H1 (cell line): ENCODE results near the gene SPOP. TPM values are rescaled to one million over a fixed set of nuclear protein-coding genes. Genes with fewer than 3 reads are reported as not detected.

ENCODE experiments used
- CTCF ChIA-PET: fragments of 300-600 bp; sonication (Branson Sonifier 250); formaldehyde crosslinking; loops from one replicate; lab custom pipeline; 2021; ENCODE audit not compliant: partially characterized antibody; lab: Charles Lee
- POLR2A ChIA-PET: fragments of 300-600 bp; sonication (Branson Sonifier 250); formaldehyde crosslinking; loops from one replicate; lab custom pipeline; 2021; ENCODE audit warnings: inconsistent platforms; ENCODE audit not compliant: partially characterized antibody; lab: Charles Lee
- DNase-seq, 2 experiments: peaks; one replicate each; pipeline versions ENCODE4 v3.0.0 to v3.0.0-alpha.2; 2010 to 2022; ENCODE audit warnings: low spot score in 2 of 2, low read depth in 1 of 2, mixed read lengths in 1 of 2
- FAIRE-seq: peaks from 2 replicates; lab custom pipeline; 2011; peaks lifted over from hg19 to GRCh38; lab: Jason Lieb, UNC
- H2AFZ ChIP-seq: 2 replicates; pipeline ENCODE4 v1.8.1; 2012; ENCODE audit warnings: low read length, inconsistent platforms
- H2AK5ac ChIP-seq: 2 replicates; pipeline ENCODE4 v1.6.1; 2013; ENCODE audit warnings: low read depth, low read length
- H2BK120ac ChIP-seq: replicated peaks from 2 replicates; pipeline ENCODE3; 2013; ENCODE audit warnings: low read depth, low read length, inconsistent platforms
- H2BK12ac ChIP-seq: 2 replicates; pipeline ENCODE4 v1.6.1; 2013; ENCODE audit warnings: low read depth, low read length
- H2BK15ac ChIP-seq: 2 replicates; pipeline ENCODE4 v1.6.1; 2013; ENCODE audit warnings: low read length
- H2BK20ac ChIP-seq: 2 replicates; pipeline ENCODE4 v1.6.1; 2013; ENCODE audit warnings: low read length
- H2BK5ac ChIP-seq: 2 replicates; pipeline ENCODE4 v1.6.1; 2013; ENCODE audit warnings: low read depth, low read length
- H3K14ac ChIP-seq: 2 replicates; pipeline ENCODE4 v1.6.1; 2013; ENCODE audit warnings: inconsistent platforms; ENCODE audit not compliant: insufficient read length
- H3K18ac ChIP-seq: 2 replicates; pipeline ENCODE4 v1.6.1; 2013; ENCODE audit warnings: low read length; ENCODE audit errors: extremely low read depth
- H3K23ac ChIP-seq: 2 replicates; pipeline ENCODE4 v1.6.1; 2013; ENCODE audit warnings: inconsistent platforms; ENCODE audit not compliant: insufficient read length
- H3K23me2 ChIP-seq: 2 replicates; pipeline ENCODE4 v1.6.1; 2013; ENCODE audit warnings: low read depth, low read length
- H3K27ac ChIP-seq: 2 replicates; pipeline ENCODE4 v1.6.1; 2011; ENCODE audit warnings: low read depth, low read length, inconsistent platforms
- H3K27me3 ChIP-seq, 4 experiments: replicated peaks in 1 of 4; 1 replicate in 1 of 4; 2 replicates in 3 of 4; pipeline versions ENCODE4 v1.6.1 to v1.8.1; 2011 to 2013; ENCODE audit warnings: low read length in 3 of 4, mild to moderate bottlenecking in 3 of 4, inconsistent platforms in 2 of 4, mixed read lengths in 2 of 4, moderate library complexity in 1 of 4; ENCODE audit not compliant: control insufficient read depth in 3 of 4, insufficient read depth in 3 of 4; ENCODE audit errors: extremely low read depth in 1 of 4
- H3K36me3 ChIP-seq, 4 experiments: 2 replicates each; pipeline versions ENCODE4 v1.6.1 to v1.8.1; 2011 to 2013; ENCODE audit warnings: mild to moderate bottlenecking in 4 of 4, low read length in 3 of 4, moderate library complexity in 2 of 4, control low read depth in 1 of 4, inconsistent platforms in 1 of 4; ENCODE audit not compliant: insufficient read depth in 4 of 4, control insufficient read depth in 2 of 4
- H3K4ac ChIP-seq: replicated peaks from 2 replicates; pipeline ENCODE3; 2013; ENCODE audit warnings: low read length, low read depth, mixed read lengths, inconsistent platforms; ENCODE audit not compliant: insufficient read length
- H3K4me1 ChIP-seq, 4 experiments: replicated peaks in 1 of 4; 1 replicate in 1 of 4; 2 replicates in 3 of 4; pipeline versions ENCODE4 v1.6.1 to v1.8.1; 2011 to 2013; ENCODE audit warnings: low read length in 3 of 4, inconsistent platforms in 2 of 4, mixed read lengths in 1 of 4; ENCODE audit not compliant: insufficient read depth in 4 of 4, control insufficient read depth in 3 of 4
- H3K4me2 ChIP-seq, 2 experiments: 2 replicates each; pipeline versions ENCODE4 v1.6.1 to v1.8.1; 2011 to 2013; ENCODE audit warnings: low read depth in 2 of 2, low read length in 2 of 2, control low read depth in 1 of 2, inconsistent platforms in 1 of 2, mild to moderate bottlenecking in 1 of 2; ENCODE audit not compliant: insufficient read depth in 1 of 2
- H3K4me3 ChIP-seq, 4 experiments: fragments of 200-600, 300-600 bp in 1 of 4; sonication (generic), shearing (Covaris generic), sonication (Bioruptor Twin) in 1 of 4; 2 replicates each; pipeline versions ENCODE4 v1.5.1 to v1.8.1; 2011 to 2016; ENCODE audit warnings: low read length in 4 of 4, low read depth in 3 of 4, control low read depth in 2 of 4, inconsistent platforms in 2 of 4, mild to moderate bottlenecking in 2 of 4, mixed read lengths in 1 of 4, moderate library complexity in 1 of 4; ENCODE audit not compliant: insufficient read depth in 2 of 4; ENCODE audit errors: extremely low read depth in 1 of 4
- H3K56ac ChIP-seq: replicated peaks from 2 replicates; pipeline ENCODE3; 2013; ENCODE audit warnings: low read depth, mild to moderate bottlenecking, mixed read lengths, low read length, inconsistent platforms; ENCODE audit not compliant: insufficient read length
- H3K79me1 ChIP-seq: 2 replicates; pipeline ENCODE4 v1.6.1; 2013; ENCODE audit warnings: low read depth, low read length, control low read depth
- H3K79me2 ChIP-seq, 2 experiments: 2 replicates each; pipeline versions ENCODE4 v1.6.1 to v1.8.1; 2012 to 2013; ENCODE audit warnings: low read length in 2 of 2, mild to moderate bottlenecking in 2 of 2, inconsistent platforms in 1 of 2; ENCODE audit not compliant: insufficient read depth in 2 of 2, control insufficient read depth in 1 of 2
- H3K9ac ChIP-seq, 4 experiments: replicated peaks in 1 of 4; 1 replicate in 1 of 4; 2 replicates in 3 of 4; pipeline versions ENCODE4 v1.6.1 to v1.8.1; 2011 to 2013; ENCODE audit warnings: low read depth in 3 of 4, low read length in 3 of 4, control low read depth in 2 of 4, mild to moderate bottlenecking in 2 of 4, moderate library complexity in 2 of 4, inconsistent platforms in 1 of 4; ENCODE audit errors: extremely low read depth in 1 of 4
- H3K9me3 ChIP-seq, 2 experiments: 2 replicates each; pipeline versions ENCODE4 v1.6.1 to v1.8.1; 2012 to 2013; ENCODE audit warnings: mild to moderate bottlenecking in 2 of 2, moderate library complexity in 2 of 2, control low read depth in 1 of 2, inconsistent platforms in 1 of 2, low read depth in 1 of 2, low read length in 1 of 2, mixed read lengths in 1 of 2; ENCODE audit not compliant: insufficient read depth in 2 of 2
- H4K20me1 ChIP-seq, 2 experiments: replicated peaks in 1 of 2; 2 replicates each; pipeline versions ENCODE3 to v1.8.1; 2011 to 2013; ENCODE audit warnings: inconsistent platforms in 2 of 2, low read length in 2 of 2, mild to moderate bottlenecking in 1 of 2; ENCODE audit not compliant: insufficient read depth in 2 of 2, control insufficient read depth in 1 of 2
- H4K5ac ChIP-seq: 2 replicates; pipeline ENCODE4 v1.6.1; 2013; ENCODE audit warnings: low read length, low read depth, mixed read lengths, inconsistent platforms; ENCODE audit not compliant: insufficient read length
- H4K8ac ChIP-seq: 2 replicates; pipeline ENCODE4 v1.8.0; 2013; ENCODE audit warnings: mild to moderate bottlenecking, moderate library complexity, low read length, inconsistent platforms; ENCODE audit not compliant: insufficient read depth; ENCODE audit errors: extremely low read depth
- H4K91ac ChIP-seq: replicated peaks from 2 replicates; pipeline ENCODE3; 2013; ENCODE audit warnings: low read length, mixed read lengths, inconsistent platforms; ENCODE audit not compliant: insufficient read length
- BACH1 ChIP-seq: IDR thresholded peaks from 2 replicates; pipeline ENCODE4 v1.6.1; 2012; ENCODE audit warnings: low read length, improper control_type of control experiment
- CHD1 ChIP-seq: IDR thresholded peaks from 2 replicates; pipeline ENCODE4 v1.6.1; 2012; ENCODE audit warnings: low read depth, low read length, improper control_type of control experiment
- CHD2 ChIP-seq: IDR thresholded peaks from 2 replicates; pipeline ENCODE4 v1.6.1; 2012; ENCODE audit warnings: low read length, improper control_type of control experiment
- EP300 ChIP-seq, 2 experiments: IDR thresholded peaks; 1 replicate in 1 of 2; 2 replicates in 1 of 2; pipeline ENCODE4 v1.6.1; 2011 to 2012; ENCODE audit warnings: low read depth in 2 of 2, low read length in 2 of 2, mild to moderate bottlenecking in 2 of 2, borderline replicate concordance in 1 of 2, inconsistent platforms in 1 of 2, moderate library complexity in 1 of 2
- JUN ChIP-seq: IDR thresholded peaks from 2 replicates; pipeline ENCODE4 v1.6.1; 2011; ENCODE audit warnings: low read depth, mild to moderate bottlenecking, improper control_type of control experiment, low read length
- SP1 ChIP-seq: IDR thresholded peaks from 2 replicates; pipeline ENCODE4 v1.6.1; 2011; ENCODE audit warnings: low read depth, low read length
- SP4 ChIP-seq: IDR thresholded peaks from 2 replicates; pipeline ENCODE4 v1.6.1; 2012; ENCODE audit warnings: low read length, inconsistent platforms
- WGBS, 2 experiments: shearing (Covaris generic) in 1 of 2; methylation state at CpG; one replicate each; pipeline versions ENCODE4 v1.1.6 to v1.1.7; 2013 to 2015; ENCODE audit warnings: low lambda C conversion rate in 2 of 2, mixed read lengths in 2 of 2, inconsistent platforms in 1 of 2, low coverage in 1 of 2, missing lambda C conversion rate in 1 of 2; ENCODE audit not compliant: insufficient replicate concordance in 2 of 2, insufficient coverage in 1 of 2, insufficient read length in 1 of 2; ENCODE audit errors: extremely low coverage in 1 of 2, missing lambda C conversion rate in 1 of 2; 5-methylcytosine and 5-hydroxymethylcytosine counted together
- polyA plus RNA-seq, 7 experiments: library from polyadenylated mRNA; depleted of rRNA in 3 of 7; stranded (reverse) in 5 of 7; unstranded in 2 of 7; fragments of >200 nt in 5 of 7; fragments of 200-250 nt in 2 of 7; gene quantifications; 1 replicate in 5 of 7; 2 replicates in 1 of 7; 4 replicates in 1 of 7; pipeline versions ENCODE4 v1.2.1 to v1.2.3, GENCODE V29; 2011 to 2013; ENCODE audit warnings: missing spikeins in 2 of 7, mixed read lengths in 2 of 7
- total RNA-seq: library from RNA; stranded (reverse); fragmentation: NEBNext Ultra II Directional; extraction: Animal tissue kit (Norgen Biotek cat#: 25700); gene quantifications from 2 replicates; pipeline ENCODE4 v1.2.1, GENCODE V29; 2021

Gene SPOP
- total and polyA plus RNA-seq, 2 of the 8 experiments (the other 6 are each of a cell fraction or from before 2014, with no cell fraction given), result 13.3 to 25.6 TPM

- H3K18ac ChIP-seq, result no peak overlapping the region
- CTCF ChIA-PET, result interaction anchor here (0.7 to 5.1 kb wide), 12 partner anchors 8 to 105 kb away, joined by 3 to 17 read pairs (median 4); partner anchors contain the start of gene SLC35B1
- H3K27ac ChIP-seq, result no peak overlapping the region
- H3K9ac ChIP-seq, result peak overlapping the region in 1 of 4 experiments; percentile 34; a peak in 1 of 7 replicates
- no peak overlapping the region for H3K4me2 ChIP-seq
- H2BK15ac ChIP-seq, result no peak overlapping the region
- H3K27me3 ChIP-seq, result no peaks in the 10 kb centered on the region
- no peaks in the 10 kb centered on the region for H3K23me2 ChIP-seq
- no peaks in the 10 kb centered on the region for H4K20me1 ChIP-seq
- 86% methylated on average over 3 of the region's 3 CpGs; no CpG with 5 or more reads in 1 of the 2 experiments for WGBS, 2 experiments
- peaks cover 3 to 33% (median 18%) of the 10 kb centered on the region in 4 experiments; a peak in 7 of 8 replicates for H3K36me3 ChIP-seq
- no peak overlapping the region for H3K4me3 ChIP-seq
- H3K4me1 ChIP-seq, result no peaks in the 10 kb centered on the region
- no peak overlapping the region for H2BK5ac ChIP-seq
- no peaks in the 10 kb centered on the region for H3K79me2 ChIP-seq
- H2BK12ac ChIP-seq, result no peak overlapping the region
- no peak overlapping the region for H3K14ac ChIP-seq
- H3K4ac ChIP-seq, result no peak overlapping the region
- H2BK120ac ChIP-seq, result no peak overlapping the region
- H2BK20ac ChIP-seq, result no peak overlapping the region
- no peak overlapping the region for H4K8ac ChIP-seq
- FAIRE-seq, result no peak
- TF ChIP-seq JUN, result no peak
- no peak for TF ChIP-seq SP1
- no peak for TF ChIP-seq CHD1
- TF ChIP-seq SP4, result no peak
- TF ChIP-seq BACH1, result no peak
- no peak for TF ChIP-seq EP300 (IDR thresholded peaks at IDR 0.05; ENCODE audit: borderline replicate concordance in 1 of 2, low read depth in 2 of 2, low read length in 2 of 2)
- no peak for TF ChIP-seq CHD2
- no peak overlapping the region for H4K91ac ChIP-seq
- no peak overlapping the region for H3K23ac ChIP-seq
- no peak overlapping the region for H4K5ac ChIP-seq
- POLR2A ChIA-PET, result interaction anchor here (0.9 to 1.0 kb wide), 2 partner anchors 105 to 185 kb away, joined by 3 read pairs; partner anchors contain the start of gene KAT7
- H2AK5ac ChIP-seq, result no peak overlapping the region
- H3K9me3 ChIP-seq, result no peaks in the 10 kb centered on the region
- no peak for DNase-seq
- H3K56ac ChIP-seq, result no peak overlapping the region
- H3K79me1 ChIP-seq, result no peaks in the 10 kb centered on the region
- H2AFZ ChIP-seq, result no peak overlapping the region
Measured at GRCh38 chr17:49603238-49603637, 74.7 kb downstream of the SPOP start.
